Raji (cell line): Measurements from ENCODE around the gene WNT7A.

ENCODE experiments used
- POLR2A ChIP-seq: IDR thresholded peaks from 2 replicates; pipeline ENCODE4 v1.6.1; 2011; ENCODE audit warnings: low read depth, low read length, control low read depth; ENCODE audit not compliant: insufficient read depth

WNT7A gene

GRCh38 chr3:13845806-13846205 is 34.1 kb downstream of the WNT7A start:
- TF ChIP-seq POLR2A, result no peak

GRCh38 chr3:13844911-13845310 is 35.0 kb downstream of the WNT7A start:
- TF ChIP-seq POLR2A, result no peak

- TF ChIP-seq POLR2A, result no peak
Observed at GRCh38 chr3:13844286-13844685, 35.6 kb downstream of the WNT7A start.

GRCh38 chr3:13843351-13843750 is 36.5 kb downstream of the WNT7A start:
- no peak for TF ChIP-seq POLR2A

- no peak for TF ChIP-seq POLR2A
Observed at GRCh38 chr3:13842226-13842625, 37.6 kb downstream of the WNT7A start.

GRCh38 chr3:13841826-13842225 is 38.0 kb downstream of the WNT7A start:
- TF ChIP-seq POLR2A, result no peak

- TF ChIP-seq POLR2A, result no peak
Observed at GRCh38 chr3:13841141-13841540, 38.7 kb downstream of the WNT7A start.

- TF ChIP-seq POLR2A, result no peak
Observed at GRCh38 chr3:13840456-13840855, 39.4 kb downstream of the WNT7A start.

- TF ChIP-seq POLR2A, result no peak
Observed at GRCh38 chr3:13839726-13840340, 40.0 kb downstream of the WNT7A start.

- TF ChIP-seq POLR2A, result no peak
Observed at GRCh38 chr3:13839253-13839652, 40.6 kb downstream of the WNT7A start.

- TF ChIP-seq POLR2A, result no peak
Observed at GRCh38 chr3:13838421-13838820, 41.5 kb downstream of the WNT7A start.

- no peak for TF ChIP-seq POLR2A
Observed at GRCh38 chr3:13837751-13838150, 42.1 kb downstream of the WNT7A start.

- no peak for TF ChIP-seq POLR2A
Observed at GRCh38 chr3:13836658-13837587, 42.9 kb downstream of the WNT7A start.

GRCh38 chr3:13835246-13835645 is 44.6 kb downstream of the WNT7A start:
- no peak for TF ChIP-seq POLR2A

- no peak for TF ChIP-seq POLR2A
Observed at GRCh38 chr3:13834258-13835035, 45.4 kb downstream of the WNT7A start.
